WI38 (cell line): ENCODE measurements around the gene RGPD8.
"Not testable (repeated sequence)": the region's sequence is repeated elsewhere in the genome, so short reads cannot be mapped to it uniquely, and the experiment has no call there.

Experiments
- H3K4me3 ChIP-seq: 2 replicates; pipeline ENCODE4 v1.5.1; 2011; ENCODE audit warnings: low read depth, mild to moderate bottlenecking, control low read depth, low read length
- TF ChIP-seq, protein P1 (sequence below): IDR thresholded peaks from 2 replicates; pipeline ENCODE4 v1.5.1; 2012; ENCODE audit warnings: low read depth, mild to moderate bottlenecking, control low read depth, low read length

Gene RGPD8

DNA sequence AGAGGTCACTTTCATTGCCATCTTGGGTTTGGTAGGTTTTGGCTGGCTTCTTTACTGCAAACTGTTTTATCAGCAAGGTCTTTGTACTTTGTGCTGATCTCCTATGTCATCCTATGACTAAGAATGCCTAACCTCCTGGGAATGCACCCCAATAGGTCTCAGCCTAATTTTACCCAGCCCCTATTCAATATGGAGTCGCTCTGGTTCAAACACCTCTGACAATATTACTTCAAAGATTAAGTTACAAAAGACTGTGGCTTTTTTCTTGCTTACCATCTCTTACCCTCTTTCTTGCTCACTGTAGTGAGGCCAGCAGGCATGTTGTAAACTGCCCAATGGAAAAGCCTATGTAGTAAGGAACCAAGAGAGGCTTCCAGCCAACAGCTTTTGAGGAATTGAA lies 17.9 kb upstream of the RGPD8 start:
- TF ChIP-seq, protein P1, sequence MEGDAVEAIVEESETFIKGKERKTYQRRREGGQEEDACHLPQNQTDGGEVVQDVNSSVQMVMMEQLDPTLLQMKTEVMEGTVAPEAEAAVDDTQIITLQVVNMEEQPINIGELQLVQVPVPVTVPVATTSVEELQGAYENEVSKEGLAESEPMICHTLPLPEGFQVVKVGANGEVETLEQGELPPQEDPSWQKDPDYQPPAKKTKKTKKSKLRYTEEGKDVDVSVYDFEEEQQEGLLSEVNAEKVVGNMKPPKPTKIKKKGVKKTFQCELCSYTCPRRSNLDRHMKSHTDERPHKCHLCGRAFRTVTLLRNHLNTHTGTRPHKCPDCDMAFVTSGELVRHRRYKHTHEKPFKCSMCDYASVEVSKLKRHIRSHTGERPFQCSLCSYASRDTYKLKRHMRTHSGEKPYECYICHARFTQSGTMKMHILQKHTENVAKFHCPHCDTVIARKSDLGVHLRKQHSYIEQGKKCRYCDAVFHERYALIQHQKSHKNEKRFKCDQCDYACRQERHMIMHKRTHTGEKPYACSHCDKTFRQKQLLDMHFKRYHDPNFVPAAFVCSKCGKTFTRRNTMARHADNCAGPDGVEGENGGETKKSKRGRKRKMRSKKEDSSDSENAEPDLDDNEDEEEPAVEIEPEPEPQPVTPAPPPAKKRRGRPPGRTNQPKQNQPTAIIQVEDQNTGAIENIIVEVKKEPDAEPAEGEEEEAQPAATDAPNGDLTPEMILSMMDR, result no peak
- H3K4me3 ChIP-seq, result no peak overlapping the region

DNA sequence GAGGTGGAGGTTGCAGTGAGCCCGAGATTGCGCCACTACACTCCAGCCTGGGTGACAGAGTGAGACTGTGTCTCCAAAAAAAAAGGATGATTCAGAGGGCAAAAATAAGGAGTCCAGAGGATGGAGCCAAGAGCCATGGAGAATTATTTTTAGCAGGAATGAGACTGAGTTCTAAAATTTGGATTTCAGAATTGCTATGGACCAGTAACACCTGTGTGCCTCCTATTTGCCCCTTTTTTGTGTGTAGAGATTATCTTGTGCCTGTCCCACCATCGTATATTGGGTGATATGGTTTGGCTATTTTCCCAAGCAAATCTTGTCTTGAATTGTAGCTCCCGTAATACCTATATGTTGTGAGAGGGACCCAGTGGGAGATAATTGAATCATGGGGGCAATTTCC lies 16.4 kb upstream of the RGPD8 start:
- TF ChIP-seq, protein P1, result no peak
- H3K4me3 ChIP-seq, result no peak overlapping the region

DNA sequence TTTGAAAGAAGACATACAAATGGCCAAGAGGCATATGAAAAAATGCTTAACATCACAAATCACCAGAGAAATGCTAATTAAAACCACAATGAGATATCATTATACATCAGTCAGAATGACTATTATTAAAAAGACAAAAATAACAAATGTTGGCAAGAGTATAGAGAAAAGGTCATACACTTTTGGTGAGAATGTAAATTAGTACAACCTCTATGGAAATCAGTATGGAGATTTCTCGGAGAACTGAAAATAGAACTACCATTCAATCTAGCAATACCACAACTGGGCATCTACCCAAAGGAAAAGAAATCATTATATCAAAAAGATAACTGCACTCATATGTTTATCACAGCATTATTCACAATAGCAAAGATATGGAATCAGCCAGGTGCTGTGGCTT lies 10.8 kb upstream of the RGPD8 start:
- not testable (repeated sequence) for H3K4me3 ChIP-seq

DNA sequence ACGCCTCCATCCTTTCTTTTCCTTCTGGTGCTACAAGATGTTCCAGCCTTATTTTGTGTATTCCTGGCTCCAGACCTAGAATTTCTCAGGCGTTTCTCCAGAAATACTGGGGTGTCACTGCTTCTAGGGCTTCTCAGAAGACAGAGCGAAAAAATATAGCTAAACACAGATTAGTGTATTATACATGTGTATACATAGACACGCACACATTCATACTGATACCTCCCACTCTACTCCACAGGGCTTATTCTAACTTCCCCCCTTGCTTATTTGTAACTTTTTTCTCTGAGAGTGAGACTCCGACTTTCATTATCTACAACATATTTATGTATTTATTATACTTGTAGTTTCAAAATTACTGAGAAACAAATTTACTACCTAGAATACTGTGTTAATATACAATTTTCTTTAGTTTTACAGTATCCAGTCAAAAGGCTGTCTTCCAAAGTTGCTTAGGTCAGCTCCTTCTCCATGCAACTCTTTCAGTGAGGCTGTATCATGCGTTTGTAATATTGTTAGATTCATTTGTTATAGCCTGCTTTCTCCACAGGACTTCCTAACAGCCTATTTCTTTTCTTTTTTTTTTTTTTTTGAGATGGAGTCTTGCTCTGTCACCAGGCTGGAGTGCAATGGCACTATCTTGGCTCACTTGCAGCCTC lies 5.3 kb upstream of the RGPD8 start:
- not testable (repeated sequence) for H3K4me3 ChIP-seq

DNA sequence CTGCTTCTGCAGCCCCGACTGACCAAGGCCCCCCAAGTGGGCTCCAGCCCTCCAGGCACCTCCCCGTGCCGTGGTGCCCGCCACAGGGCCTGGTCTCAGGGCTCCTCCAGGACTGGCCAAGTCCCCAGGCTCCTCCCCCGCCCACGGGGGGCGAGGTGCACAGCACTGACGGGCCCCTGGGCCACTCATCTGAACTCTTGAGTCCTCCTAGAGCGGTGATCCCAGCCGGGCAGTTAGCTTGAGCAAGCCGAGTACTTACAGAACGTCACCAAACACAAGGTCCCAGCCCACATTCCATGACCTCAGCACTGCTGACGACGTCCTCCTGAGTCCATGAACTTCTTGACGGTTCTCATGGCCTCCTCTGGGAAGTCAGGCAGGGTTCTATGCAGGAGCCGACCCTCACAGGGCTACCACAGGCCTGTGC lies 4.0 kb upstream of the RGPD8 start:
- not testable (repeated sequence) for H3K4me3 ChIP-seq

DNA sequence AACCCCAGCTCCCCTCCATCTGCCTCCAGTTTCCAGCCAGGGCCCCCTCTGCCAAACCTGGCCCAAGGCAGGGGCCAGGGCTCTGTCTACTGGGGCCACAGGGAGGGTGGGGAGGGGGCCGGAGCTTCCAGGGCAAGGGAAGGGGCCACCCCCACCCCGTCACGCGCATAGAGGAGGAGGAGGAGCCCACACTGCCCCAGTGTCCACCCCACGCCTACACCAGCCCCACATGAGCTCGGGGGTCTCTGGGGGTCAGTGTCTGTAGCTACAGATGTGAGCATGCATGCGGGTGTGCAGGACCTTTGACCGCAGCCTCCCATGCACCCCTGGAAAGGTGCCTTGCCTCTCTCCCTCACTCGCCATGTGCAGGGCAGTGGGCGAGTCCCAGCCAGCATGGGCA lies 3.5 kb upstream of the RGPD8 start:
- H3K4me3 ChIP-seq, result not testable (repeated sequence)

DNA sequence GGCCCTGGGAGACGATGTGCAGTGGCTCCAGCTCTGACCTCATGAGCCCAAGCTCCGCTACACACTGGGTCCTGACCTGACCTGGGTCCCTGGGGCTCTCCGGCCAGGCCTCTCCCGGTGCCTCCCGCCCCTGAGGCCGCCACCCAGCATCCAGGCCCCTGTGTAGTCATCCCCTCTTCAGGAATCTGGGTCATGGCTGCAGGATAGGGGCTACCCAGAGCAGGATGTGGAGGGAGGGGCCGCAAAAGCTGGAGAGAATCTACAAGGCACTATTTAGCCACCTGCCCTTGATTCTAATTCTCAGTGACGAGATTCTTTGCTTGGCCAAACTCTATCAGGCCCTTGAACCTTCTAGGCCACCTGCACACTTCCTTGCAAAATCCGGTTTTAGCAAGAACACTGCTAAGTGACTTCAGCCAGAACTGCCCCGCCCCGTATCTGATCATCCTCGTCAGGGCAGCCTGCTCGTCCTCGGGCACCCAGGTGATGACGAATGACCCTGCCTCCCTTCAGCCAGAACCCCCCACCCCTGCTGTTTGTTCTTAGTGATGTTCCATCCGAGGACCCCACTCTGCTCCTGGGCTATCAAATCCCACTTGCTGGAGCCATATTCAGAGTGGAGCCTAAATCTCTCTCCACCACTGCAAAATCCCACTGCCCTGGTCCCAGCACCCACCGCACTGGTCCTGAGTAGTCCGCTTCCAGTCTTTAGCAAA lies 2.4 kb upstream of the RGPD8 start:
- not testable (repeated sequence) for H3K4me3 ChIP-seq

DNA sequence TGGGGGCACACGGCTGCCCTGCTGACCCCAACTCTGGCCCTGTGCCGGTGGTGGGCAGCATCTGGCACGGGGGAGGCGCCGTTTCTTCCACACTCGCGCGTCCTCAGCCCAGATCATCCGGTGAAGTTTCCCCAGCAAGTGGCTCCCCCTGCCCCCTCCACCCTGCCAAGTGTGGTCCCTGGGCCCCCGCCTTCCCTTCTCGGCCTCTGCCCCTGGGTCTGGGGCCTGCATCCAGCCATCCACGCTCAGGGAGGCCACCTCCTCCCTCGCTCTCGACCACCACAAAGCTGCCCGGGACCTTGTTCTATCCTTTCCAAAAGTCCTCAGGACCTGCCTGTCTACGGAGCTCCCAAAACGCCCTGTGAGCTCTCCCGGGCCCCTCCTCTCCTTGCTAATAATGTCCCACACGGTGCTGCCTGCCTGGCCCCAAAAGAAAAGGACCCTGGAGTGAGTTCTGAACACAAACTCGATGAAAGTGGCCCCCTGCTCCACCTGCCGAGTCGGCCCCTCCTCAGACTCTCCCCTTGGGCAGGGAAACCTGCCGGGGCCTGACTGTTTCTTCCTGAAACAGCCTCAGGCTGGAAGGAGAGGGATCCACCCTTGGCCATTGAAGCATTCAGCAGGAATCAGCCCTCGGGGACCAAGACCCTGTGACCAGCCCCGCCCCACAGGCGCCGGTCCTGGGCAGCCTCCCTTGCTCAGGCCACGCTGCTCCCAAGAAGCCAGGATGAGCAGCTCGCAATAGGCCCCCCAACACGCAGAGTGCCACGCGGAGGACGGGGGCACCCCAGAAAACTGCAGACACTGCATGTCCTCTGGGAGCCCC lies 1.7 kb upstream of the RGPD8 start:
- H3K4me3 ChIP-seq, result not testable (repeated sequence)

DNA sequence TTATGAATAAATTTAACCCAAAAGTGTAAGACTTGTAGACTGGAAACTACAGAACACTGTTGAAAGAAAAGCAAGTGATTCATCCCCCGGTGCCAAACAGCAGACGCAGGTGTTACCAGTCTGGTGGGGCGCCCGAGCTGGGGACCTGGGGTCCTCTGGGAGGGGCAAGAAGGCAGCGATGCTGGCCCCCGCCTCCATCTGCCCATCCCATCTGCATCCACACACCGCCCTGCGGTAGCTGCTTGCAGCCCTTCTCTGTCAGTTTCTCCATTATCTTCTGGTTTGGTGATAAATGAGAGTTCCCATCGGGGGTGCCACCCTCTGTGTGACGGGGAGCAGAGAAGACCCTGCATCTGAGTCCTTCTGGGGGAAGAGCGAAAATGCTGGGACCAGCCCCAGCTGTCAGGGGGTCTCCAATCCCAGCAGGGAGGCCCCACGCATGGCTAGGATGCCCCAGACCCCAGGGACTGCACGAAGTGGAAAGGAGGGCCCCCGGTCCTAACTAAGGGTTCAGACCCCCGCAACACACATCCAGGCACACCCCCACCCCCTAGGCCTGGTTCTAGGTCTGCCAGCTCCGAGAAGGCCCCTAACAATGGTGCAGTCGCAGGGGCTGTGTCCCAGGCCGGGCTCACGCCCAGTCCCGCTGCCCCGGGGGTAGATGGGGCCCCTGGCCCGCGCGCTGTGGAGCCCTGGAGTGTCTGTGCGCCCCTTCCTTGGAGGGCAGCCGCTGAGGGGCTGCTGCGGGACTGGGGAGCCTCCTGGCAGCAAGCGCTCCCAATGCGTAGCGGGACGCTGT lies 686 bp upstream of the RGPD8 start:
- H3K4me3 ChIP-seq, result no peak overlapping the region
- TF ChIP-seq, protein P1, result no peak

DNA sequence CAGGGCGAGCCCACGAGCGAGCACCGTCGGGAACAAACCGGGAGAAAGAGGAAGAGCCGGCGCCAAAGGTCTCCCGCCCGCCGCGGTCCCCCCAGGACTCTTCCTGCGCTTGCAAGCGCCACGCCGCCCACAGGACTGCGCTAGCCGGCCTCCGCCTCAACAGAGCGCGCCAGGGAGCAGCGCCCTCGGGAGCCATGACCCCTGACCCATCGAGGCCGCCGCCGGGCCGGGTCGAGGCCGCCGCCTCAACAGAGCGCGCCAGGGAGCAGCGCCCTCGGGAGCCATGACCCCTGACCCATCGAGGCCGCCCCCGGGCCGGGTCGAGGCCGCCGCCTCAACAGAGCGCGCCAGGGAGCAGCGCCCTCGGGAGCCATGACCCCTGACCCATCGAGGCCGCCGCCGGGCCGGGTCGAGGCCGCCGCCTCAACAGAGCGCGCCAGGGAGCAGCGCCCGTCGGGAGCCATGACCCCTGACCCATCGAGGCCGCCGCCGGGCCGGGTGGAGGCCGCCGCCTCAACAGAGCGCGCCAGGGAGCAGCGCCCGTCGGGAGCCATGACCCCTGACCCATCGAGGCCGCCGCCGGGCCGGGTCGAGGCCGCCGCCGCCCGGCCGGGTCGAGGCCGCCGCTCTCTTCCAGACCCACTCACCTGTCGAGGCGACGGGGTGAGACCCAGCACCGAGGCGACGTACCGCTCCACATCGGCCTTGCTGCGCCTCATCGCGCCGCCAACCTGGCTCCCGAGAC lies 538 bp downstream of the RGPD8 start:
- peak overlapping the region; percentile 43 for H3K4me3 ChIP-seq

DNA sequence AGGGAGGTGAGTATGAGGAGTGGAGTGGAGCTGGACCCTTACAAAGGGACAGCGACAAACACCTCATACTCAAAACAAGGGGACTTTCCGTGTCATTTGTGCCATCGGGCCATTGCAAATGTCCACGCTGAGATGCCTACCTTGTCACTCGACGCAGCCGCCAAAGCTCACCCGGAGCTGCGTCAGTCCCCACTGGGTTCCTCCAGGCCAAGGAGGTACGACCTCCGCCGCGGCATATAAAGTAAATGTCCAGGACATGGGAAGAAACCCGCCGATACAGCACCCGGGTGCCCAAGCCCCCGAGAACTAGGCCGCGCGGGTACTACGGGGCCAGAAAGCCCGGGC lies 1.1 kb downstream of the RGPD8 start:
- peak overlapping the region; percentile 43 for H3K4me3 ChIP-seq

DNA sequence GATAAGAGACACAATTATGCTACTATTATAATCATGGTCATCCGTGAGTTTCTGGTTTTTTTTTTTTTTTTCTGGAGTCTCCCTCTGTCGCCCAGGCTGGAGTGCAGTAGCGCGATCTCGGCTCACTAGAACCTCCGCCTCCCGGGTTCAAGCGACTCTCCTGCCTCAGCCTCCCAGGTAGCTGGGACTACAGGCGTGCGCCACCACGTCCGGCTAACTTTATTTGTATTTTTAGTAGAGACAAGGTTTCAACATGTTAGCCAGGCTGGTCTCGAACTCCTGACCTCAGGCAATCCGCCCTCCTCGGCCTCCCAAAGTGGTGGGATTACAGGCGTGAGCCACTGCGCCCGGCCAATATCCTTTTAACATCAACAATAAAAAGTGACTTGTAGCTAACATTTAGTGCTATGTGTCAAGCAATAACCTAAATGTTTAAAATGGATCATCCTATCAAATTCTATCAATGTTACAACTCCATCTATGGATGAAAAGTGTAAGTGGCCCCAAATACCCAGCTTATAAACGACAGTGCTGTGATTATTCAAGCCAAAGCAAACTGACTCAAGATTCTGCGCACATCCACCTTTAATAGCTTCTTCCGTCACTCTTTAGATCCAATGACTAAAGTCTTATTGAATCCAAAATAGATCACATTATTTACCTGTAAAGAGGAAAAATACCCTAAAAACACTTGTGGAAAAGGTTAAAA lies 1.7 kb downstream of the RGPD8 start:
- H3K4me3 ChIP-seq, result not testable (repeated sequence)

DNA sequence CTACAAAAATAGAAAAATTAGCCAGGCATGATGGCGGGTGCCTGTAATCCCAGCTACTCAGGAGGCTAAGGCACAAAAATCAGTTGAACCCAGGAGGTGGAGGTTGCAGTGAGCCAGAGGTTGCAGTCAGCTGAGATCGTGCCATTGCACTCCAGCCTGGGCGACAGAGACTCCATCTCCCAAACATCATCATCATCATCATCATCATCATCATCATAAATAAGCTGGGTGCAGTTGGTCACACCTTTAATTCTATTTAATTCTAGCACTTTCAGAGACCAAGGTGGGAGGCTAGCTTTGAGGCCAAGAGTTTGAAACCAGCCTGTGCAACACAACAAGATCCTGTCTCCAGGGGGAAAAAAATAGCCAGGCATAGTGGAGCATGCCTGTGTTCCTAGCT lies 8.9 kb downstream of the RGPD8 start:
- not testable (repeated sequence) for H3K4me3 ChIP-seq

DNA sequence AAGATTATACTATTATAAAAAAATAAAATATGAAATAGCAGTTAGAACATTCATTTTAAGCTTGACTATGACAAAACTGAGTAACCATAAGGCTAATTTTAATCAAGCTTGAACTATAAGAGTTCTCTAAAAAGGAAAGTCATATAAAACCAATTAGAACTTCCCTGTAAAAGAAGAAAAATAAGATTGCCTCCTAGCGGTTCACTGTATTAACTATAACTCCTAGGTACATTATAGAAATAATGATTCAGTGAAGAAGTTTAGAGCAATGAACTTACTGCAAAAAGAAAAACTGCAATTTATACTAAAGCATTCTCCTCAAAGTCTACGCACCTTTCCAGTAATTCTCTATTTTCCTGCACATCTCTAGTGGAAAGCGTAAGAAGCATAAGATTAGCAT lies 16.6 kb downstream of the RGPD8 start:
- H3K4me3 ChIP-seq, result not testable (repeated sequence)

DNA sequence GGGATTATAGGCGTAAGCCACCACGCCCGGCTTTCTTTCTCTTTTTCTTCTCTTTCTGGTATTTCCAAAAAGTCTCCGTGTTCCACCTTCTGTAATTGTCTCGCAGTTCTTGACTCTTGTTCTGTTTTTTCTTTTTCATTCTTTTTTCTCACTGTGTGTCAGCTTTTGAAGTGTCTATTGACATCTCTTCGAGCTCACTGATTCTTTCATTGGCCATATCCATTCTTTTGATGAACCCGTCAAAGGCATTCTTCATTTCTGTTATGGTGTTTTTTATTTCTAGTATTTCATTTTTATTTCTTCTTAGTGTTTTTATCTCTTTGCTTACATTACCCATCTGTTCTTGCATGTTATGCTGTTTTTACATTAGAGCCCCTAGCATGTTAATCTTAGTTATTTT lies 73.4 kb downstream of the RGPD8 start:
- not testable (repeated sequence) for H3K4me3 ChIP-seq
